Measurements from ENCODE around the gene PGRMC1. TPM values are rescaled to one million over a fixed set of nuclear protein-coding genes. Genes with fewer than 3 reads are reported as not detected.
A peak's percentile ranks its signal among the peaks of the same experiment; 100 is the strongest.
"Not testable (repeated sequence)": the region's sequence is repeated elsewhere in the genome, so short reads cannot be mapped to it uniquely, and the experiment has no call there.

The PGRMC1 gene
- polyA plus RNA-seq (ENCODE audit: insufficient read length in 10 of 10) = 100 to 1,000 TPM in 8 of 10 donors, 10 to 100 TPM in 2; 88.6 to 155 (median 107) TPM
- long read RNA-seq, donor 1, transcript PGRMC1-201 (3 exons, 1,911 nt) = major isoform, 33 of 33 reads
- long read RNA-seq, donor 1, partial matches to known transcripts = 0 of 33 reads
- long read RNA-seq, donor 1, other reads (novel, unspliced or antisense) = 0 of 33 reads
- long read RNA-seq, donor 2, transcript PGRMC1-201 (3 exons, 1,911 nt) = major isoform, 19 of 19 reads
- long read RNA-seq, donor 2, partial matches to known transcripts = 0 of 19 reads
- long read RNA-seq, donor 2, other reads (novel, unspliced or antisense) = 0 of 19 reads
- long read RNA-seq, donor 3 = 0 reads
- long read RNA-seq, donor 4, transcript PGRMC1-201 (3 exons, 1,911 nt) = major isoform, 14 of 14 reads
- long read RNA-seq, donor 4, partial matches to known transcripts = 0 of 14 reads
- long read RNA-seq, donor 4, other reads (novel, unspliced or antisense) = 0 of 14 reads
- long read RNA-seq, donor 5, transcript PGRMC1-201 (3 exons, 1,911 nt) = major isoform, 42 of 42 reads
- long read RNA-seq, donor 5, partial matches to known transcripts = 0 of 42 reads
- long read RNA-seq, donor 5, other reads (novel, unspliced or antisense) = 0 of 42 reads
- long read RNA-seq, donor 6, transcript PGRMC1-201 (3 exons, 1,911 nt) = major isoform, 32 of 32 reads
- long read RNA-seq, donor 6, partial matches to known transcripts = 0 of 32 reads
- long read RNA-seq, donor 6, other reads (novel, unspliced or antisense) = 0 of 32 reads
- long read RNA-seq, donor 7, transcript PGRMC1-201 (3 exons, 1,911 nt) = major isoform, 15 of 15 reads
- long read RNA-seq, donor 7, partial matches to known transcripts = 0 of 15 reads
- long read RNA-seq, donor 7, other reads (novel, unspliced or antisense) = 0 of 15 reads
- long read RNA-seq, donor 8, transcript PGRMC1-201 (3 exons, 1,911 nt) = major isoform, 25 of 87 reads
- long read RNA-seq, donor 8, partial matches to known transcripts = 62 of 87 reads
- long read RNA-seq, donor 8, other reads (novel, unspliced or antisense) = 0 of 87 reads
- long read RNA-seq, donor 9, partial matches to known transcripts = 6 of 7 reads
- long read RNA-seq, donor 9, other reads (novel, unspliced or antisense) = 0 of 7 reads

DNA sequence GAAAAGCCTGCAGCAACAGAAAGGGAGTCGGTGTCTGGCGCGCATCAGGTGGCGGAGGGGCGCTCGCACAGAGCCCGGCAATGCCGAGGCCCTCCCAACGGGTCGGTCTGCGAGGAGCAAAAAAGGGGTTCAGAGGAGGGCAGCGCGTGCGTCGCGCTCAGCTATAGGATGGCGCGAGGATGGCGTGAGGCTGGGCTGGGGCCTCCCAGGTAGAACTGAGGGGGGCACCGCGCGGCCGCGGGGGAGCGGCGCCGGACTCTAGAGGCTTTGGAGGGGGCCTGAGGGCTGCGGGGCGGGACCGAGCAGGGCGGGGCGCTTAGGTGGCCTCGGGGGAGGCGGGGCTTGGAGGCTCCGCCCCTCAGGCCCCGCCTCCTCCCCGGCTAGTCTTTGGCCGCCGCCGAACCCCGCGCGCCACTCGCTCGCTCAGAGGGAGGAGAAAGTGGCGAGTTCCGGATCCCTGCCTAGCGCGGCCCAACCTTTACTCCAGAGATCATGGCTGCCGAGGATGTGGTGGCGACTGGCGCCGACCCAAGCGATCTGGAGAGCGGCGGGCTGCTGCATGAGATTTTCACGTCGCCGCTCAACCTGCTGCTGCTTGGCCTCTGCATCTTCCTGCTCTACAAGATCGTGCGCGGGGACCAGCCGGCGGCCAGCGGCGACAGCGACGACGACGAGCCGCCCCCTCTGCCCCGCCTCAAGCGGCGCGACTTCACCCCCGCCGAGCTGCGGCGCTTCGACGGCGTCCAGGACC is at the start of gene PGRMC1:
PGRMC1 (plus strand) TSS at position 414 of the 751 bp plus-strand sequence; CDS start at position 493, 79 bp downstream.
- DNase-seq = peak; percentile 78 to 92 (median 83)

DNA sequence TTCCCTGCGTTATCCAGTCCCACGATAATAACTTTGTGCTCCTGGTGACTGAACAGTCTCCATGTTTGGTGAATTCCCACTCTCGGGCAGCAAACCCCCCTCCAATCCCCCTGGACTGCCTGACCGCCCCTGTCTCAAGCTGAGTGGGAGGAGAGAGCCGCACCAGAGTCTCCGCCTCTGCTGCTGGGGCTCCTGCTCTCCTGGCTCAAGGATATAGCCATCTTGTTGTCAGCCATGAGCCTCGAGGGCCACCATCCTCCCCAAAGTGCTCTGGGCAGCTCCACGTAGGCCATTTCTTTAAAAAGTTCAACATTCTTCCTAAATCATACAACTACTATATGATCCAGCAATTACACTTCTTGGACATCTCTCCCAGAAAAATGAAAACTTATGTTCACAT is 49.3 kb upstream of the PGRMC1 start:
- DNase-seq = peak in 1 of 3 donors; percentile 49

DNA sequence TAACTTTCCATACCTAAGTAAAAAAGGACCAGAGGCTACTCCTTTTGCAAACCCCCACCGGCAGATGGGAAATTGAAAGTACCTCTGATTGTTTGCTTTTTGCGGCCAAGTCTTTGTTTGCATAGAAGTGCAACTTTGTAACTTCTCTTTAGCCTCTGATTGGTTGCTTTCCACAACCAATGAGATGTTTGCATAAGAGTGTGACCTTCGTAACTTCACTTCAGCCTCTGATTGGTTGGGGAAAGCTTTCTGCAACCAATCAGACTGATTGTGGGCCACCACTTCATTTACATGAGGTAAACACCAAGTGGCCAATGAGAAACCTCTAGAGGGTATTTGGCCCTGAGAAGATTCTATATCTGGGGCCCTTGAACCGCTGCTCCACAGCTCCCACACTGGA is 48.8 kb upstream of the PGRMC1 start:
- no peak for DNase-seq

DNA sequence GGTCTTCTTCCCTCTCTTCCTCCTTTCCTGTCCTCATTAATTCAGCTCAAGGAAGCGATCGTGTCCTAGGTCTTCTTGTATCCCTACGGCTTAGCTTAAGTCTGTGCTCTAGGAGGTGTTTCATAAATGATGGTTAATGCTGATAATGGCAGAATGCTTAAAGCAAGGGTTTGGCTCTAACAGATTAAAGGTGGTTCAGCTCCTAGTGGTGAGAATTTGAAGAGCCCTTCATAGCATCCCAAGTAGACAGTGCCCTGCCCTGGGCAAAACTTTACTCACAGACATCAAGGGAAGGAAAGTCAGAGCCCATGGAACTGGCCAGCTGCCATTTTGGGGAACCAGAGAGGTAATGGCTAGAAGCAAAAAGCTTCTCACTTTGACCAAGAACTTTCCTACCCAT is 47.0 kb upstream of the PGRMC1 start:
- peak in 1 of 3 donors; percentile 16 for DNase-seq

DNA sequence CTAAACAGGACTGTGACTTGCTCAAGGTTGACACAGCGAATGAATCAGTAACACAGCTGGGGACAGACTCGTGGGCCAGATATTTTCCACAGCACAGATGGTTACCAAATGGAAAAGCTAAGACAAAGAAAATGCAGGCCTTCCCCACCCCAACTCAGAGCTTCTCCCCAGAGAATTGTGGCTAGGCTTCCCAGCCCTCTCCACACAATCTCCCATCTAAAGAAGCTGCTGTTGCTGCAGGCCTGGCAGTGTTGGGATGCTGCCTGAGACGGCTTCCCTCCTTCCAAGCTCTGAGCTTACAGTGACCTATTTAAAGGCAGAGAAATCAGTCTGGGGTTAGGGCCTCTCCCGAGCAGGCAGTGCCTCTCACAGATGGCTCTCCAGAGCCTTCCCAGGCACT is 46.5 kb upstream of the PGRMC1 start:
- DNase-seq = peak; percentile 76 to 93 (median 83)

DNA sequence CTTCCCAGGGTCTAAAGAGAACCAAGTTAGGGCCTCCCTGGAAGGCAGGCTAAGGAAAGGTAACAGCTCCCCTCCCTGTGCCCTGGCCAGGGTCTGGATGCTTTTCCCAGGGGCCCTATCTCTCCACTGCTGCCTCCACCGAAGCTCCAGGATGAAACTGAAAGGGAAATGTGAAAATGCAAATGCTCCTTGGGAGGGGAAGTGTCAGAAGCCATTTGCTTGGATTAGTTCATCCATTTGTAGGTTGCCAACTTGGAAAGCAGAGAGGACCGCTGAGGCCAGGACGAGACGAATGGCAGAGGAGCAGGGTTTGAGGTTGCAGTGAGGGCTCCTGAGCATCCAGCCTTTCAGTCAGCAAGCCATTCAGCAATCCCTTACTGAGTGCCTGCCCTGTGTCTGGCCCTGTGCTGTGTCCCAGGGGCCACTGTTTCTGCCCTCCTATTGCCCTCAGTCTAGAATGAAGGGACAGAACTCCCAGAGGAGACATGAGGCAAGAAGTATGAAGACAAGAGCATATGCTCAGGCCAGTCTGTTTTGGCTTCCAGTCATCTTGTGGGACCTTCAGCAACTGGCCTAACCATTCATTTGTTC is 45.9 kb upstream of the PGRMC1 start:
- DNase-seq = peak; percentile 61 to 93 (median 77)

DNA sequence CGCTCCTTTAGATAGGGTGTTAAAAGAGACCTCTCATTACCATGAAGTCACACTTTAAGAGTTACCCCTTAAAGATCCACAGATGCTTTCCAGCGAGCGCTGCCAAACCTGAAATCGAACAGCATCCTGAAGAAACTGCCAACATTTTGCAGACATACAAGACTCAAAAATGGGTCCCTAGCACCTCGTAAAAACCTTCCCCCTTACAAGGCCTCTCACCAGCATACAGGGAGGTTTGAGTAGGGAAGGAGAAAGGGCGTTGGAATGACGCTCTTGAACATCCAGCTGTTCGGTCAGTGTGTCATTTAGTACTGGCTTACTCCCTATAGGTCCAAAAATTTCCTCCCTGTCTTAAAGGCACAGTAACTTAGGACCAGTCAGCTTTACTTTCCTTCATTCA is 45.3 kb upstream of the PGRMC1 start:
- DNase-seq = peak; percentile 76 to 94 (median 89)

DNA sequence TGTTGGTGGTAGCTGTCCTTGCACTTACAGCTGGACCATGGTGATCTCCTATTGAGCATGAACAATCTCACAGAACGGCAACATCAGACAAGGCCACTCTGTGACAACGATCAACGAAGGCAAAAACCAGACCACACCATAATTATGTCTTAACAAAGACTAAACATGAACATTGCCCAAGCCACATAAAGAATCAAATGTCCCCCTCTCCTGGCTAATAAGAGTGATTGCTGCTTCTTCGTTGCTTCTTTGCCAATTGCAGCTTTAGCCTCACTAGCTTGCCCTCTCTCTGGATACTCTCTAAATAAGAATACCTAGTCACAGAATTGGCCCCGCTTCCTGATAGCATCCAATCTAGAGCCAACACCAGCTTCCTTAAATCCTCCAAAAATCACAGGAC is 41.5 kb upstream of the PGRMC1 start:
- DNase-seq = peak in 1 of 3 donors; percentile 27

DNA sequence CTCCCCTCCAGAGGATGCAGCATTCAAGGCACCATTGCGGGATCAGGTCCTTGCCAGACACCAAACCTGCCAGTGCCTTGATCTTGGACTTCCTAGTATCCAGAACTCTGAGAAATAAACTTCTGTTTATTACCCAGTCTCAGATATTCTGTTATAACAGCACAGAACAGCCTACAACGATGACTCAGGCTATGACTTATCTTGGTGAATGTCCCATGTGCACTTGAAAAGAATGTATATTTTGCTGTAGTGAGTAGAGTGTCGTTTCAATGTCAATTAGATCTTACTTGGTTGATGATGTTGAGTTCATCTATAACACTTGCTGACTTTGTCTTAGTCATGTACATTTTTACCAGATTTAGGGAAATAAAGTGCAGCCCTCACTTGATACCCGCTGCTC is 34.5 kb upstream of the PGRMC1 start:
- no peak for DNase-seq

DNA sequence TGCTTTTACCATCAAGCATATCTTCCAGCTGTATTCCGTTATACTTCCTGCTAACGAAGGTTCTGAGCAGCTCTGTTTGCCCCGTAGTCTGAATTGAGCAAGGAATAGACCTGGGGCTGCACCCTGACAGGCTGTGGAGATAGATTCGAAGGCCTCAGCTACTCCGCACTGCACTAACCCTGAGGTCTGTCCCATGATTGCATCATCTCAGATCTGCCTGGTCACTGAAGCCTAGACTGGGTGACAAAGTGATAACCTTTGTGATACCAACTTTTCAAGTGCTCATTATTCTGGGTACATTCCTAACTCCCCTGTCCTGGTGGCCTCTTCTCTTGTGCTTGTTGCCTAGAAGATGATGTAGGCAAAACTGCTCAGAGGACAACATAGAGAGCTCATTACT is 29.9 kb upstream of the PGRMC1 start:
- no peak for DNase-seq

DNA sequence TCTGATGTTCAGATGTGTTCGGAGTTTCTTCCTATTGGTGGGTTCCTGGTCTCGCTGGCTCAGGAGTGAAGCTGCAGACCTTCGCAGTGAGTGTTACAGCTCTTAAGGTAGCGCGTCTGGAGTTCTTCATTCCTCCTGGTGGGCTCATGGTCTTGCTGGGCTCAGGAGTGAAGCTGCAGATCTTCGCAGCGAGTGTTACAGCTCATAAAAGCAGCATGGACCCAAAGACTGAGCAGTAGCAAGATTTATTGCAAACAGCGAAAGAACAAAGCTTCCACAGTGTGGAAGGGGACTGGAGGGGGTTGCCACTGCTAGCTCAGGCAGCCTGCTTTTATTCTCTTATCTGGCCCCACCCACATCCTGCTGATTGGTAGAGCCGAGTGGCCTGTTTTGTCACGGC is 28.6 kb upstream of the PGRMC1 start:
- DNase-seq = not testable (repeated sequence)

DNA sequence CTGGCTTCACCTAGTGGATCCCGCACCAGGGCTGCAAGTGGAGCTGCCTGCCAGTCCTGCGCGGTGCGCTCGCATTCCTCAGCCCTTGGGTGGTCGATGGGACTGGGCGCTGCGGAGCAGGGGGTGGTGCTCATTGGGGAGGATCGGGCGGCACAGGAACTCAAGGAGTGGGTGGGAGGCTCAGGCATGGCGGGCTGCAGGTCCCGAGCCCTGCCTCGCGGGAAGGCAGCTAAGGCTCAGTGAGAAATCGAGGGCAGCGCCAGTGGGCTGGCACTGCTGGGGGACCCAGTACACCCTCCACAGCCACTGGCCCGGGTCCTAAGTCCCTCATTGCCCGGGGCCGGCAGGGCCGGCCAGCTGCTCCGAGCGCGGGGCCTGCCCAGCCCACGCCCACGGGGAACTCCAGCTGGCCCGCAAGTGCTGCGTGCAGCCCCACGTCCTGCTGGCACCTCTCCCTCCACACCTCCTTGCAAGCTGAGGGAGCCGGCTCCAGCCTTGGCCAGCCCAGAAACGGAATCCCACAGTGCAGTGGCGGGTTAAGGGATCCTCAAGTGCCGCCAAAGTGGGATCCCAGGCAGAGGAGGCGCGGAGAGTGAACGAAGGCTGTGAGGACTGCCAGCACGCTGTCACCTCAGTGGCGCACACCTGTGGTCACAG is 27.6 kb upstream of the PGRMC1 start:
- no peak for DNase-seq

DNA sequence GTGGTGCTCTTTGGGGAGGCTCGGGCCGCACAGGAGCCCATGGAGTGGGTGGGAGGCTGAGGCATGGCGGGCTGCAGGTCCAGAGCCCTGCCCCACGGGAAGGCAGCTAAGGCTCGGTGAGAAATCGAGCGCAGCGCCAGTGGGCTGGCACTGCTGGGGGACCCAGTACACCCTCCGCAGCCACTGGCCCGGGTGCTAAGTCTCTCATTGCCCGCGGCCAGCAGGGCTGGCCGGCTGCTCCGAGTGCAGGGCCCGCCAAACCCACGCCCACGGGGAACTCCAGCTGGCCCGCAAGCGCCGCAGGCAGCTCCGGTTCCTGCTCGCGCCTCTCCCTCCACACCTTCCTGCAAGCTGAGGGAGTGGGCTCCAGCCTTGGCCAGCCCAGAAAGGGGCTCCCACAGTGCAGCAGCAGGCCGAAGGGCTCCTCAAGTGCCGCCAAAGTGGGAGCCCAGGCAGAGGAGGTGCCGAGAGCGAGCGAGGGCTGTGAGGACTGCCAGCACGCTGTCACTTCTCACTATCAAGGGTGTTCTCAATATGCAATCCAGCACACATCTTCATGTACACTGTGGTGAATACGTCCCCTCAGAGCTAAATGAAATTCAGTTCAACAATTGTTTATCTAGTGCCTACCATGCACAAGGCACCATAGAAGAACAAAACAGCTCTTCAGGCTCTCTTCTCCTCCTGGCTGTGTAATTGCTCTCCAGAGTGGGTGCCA is 25.0 kb upstream of the PGRMC1 start:
- DNase-seq = not testable (repeated sequence)

DNA sequence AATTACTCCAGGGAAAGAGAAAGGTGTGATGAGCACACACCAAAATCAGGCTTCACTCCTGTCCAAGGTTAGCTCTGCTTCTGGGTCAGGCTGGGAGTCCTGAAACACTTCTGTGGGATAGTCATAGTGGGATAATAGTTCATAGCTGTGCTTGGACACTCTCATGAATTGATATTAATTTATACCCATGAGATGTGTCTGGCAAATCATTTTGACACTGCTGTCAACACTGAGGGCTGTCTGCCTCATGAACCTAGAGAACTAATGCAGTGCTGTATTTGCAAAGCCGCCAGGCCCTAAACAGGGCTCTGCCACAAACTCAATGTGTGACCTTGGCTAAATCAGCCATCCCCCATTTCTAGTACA is 24.5 kb upstream of the PGRMC1 start:
- DNase-seq = no peak

DNA sequence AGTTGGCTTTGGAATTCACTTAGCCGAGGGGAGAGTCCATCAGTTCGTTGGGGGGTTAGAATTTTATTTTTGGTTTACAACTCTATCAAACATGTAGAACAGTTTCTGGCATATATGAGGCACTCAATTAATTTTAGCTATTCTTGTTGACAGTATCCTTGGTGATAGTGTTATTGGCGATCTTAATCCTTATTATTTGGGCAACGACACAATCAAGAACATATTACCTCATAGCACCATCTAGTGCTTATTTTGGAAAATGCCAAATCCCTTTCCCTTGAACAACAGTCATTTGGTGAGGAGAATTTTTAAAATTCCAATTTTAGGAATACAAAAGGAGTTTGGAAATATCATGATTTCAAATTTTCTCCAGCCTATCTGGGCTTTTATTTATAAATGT is 17.9 kb upstream of the PGRMC1 start:
- peak in 1 of 3 donors; percentile 55 for DNase-seq

DNA sequence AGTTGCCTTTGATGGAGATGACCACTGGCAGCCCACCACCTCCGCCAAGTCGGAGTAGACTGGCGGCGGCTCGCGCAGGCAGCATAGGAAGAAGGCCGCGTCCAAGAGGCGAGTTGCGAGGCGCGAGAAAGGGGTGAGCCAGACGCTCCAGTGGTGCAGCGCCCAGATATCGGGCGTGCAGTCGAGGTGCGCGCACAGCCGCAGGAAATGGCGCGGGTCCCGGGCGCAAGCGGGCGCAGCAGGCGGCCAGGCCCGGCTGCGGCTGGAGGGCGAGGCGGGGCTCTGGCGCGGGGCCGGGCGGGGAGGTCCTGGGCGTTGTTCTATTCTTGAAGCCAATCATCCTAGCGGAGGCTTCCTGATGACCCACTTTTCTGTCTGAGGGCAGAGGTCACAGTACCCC is 13.2 kb upstream of the PGRMC1 start:
- DNase-seq = no peak

DNA sequence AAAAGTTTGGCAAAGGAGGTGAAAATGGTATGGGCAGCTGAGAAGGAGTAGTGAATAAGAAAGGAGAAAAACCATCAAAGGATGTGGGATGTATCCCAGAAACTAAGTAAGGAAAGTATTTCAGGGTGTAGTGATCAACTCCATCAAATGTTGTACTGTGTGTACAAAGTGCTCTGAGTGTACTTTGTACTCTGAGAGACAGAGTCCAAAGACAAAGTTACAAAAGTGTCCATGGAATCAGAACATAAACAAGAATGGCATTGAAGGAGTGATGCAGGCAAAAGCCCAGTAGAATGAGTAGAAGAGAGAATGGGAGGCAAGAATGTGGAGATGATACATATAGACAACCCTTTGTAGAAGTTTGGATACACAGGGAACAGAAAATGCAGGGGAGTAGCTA is 12.3 kb upstream of the PGRMC1 start:
- no peak for DNase-seq

DNA sequence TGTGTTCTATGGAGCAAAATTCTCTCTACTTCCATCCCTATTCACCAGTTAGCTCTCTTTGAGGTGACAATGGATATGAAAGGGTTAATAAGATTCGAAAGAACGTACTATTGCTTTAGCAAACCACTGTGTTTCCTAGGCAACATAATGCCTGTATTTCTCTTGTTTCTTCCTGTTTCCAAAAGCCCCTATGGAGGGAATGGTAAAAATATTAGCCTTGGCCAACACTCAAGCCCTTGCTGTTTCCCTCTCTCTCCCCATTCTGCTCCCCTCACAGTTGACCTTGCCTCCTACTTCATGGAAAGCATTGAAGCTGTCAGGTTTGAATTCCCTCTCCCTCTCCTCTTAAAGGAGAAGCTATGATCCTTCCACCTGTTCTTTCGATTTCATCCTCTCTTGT is 9.6 kb upstream of the PGRMC1 start:
- peak in 2 of 3 donors; percentile 65 to 82 for DNase-seq

DNA sequence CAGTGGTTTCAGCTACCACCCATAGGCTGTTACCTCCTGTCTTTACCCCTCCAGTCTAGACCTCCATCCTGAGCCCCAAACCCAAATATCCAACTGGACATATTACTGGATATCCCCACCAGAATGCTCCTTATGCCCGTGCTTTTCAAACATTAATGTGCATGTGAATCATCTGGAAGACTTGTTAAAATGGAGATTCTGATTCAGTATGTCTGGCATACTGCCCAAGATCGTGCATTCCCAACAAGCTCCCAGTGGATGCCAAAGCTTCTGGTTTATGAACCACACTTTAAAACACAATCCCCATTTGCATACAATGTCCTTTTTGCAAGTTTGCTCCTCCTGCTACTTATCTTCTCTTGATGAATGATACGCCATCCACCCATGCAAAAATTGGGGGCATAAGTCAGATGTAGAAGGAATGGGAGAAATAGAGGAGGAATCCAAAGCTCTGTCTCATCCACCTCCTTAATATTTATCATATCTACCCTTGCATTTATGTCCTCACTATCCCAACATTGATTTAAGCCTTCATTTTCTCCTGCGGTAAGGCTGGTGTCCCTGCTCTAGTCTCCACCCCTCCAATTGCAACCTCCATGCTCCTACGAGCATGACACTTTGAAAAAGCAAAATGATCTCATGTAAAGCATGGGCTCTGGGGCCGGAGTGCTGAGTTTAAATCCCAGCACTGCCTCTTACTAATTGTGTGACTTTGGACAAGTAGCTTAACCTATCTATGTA is 7.4 kb upstream of the PGRMC1 start:
- peak in 1 of 3 donors; percentile 81 for DNase-seq

All from muscle of back (tissue), 13 donors.